HFFc6 (cell line): ENCODE data around the gene CTNND2. TPM values are rescaled to one million over a fixed set of nuclear protein-coding genes. Genes with fewer than 3 reads are reported as not detected.

Experiments used
- DNase-seq: peaks from one replicate; pipeline ENCODE4 v3.0.0-alpha.2; 2018
- H3K27ac Mint-ChIP-seq: 2 replicates; pipeline ENCODE4 v1.8.0; 2020; ENCODE audit warnings: mild to moderate bottlenecking, mixed read lengths
- H3K27me3 Mint-ChIP-seq: 2 replicates; pipeline ENCODE4 v1.8.0; 2021; ENCODE audit warnings: mild to moderate bottlenecking, moderate library complexity, mixed read lengths; ENCODE audit not compliant: insufficient read depth
- H3K36me3 Mint-ChIP-seq: 2 replicates; pipeline ENCODE4 v1.8.0; 2021; ENCODE audit warnings: low read depth, mixed read lengths
- H3K4me1 Mint-ChIP-seq: 2 replicates; pipeline ENCODE4 v1.8.0; 2020; ENCODE audit warnings: low read depth, mixed read lengths
- H3K4me3 Mint-ChIP-seq: 2 replicates; pipeline ENCODE4 v1.8.0; 2020; ENCODE audit warnings: mild to moderate bottlenecking, moderate library complexity, mixed read lengths
- H3K9me3 Mint-ChIP-seq: 2 replicates; pipeline ENCODE4 v1.8.0; 2020; ENCODE audit warnings: mild to moderate bottlenecking, mixed read lengths
- total RNA-seq, 6 experiments: library from RNA; stranded (reverse); fragmentation: NEBNext Ultra II Directional; extraction: Animal tissue kit (Norgen Biotek cat#: 25700); gene quantifications; 2 replicates in 1 of 6; 3 replicates in 5 of 6; pipeline ENCODE4 v1.2.3, GENCODE V29; 2021
- TF ChIP-seq, protein P1 (sequence below): fragments of 200-600 bp; sonication (generic); IDR thresholded peaks from 2 replicates; pipeline ENCODE4 v1.5.0; 2021; ENCODE audit warnings: antibody characterized with exemption, mild to moderate bottlenecking

CTNND2 gene
- total RNA-seq, 6 experiments from 2014 or later, result not detected

DNA sequence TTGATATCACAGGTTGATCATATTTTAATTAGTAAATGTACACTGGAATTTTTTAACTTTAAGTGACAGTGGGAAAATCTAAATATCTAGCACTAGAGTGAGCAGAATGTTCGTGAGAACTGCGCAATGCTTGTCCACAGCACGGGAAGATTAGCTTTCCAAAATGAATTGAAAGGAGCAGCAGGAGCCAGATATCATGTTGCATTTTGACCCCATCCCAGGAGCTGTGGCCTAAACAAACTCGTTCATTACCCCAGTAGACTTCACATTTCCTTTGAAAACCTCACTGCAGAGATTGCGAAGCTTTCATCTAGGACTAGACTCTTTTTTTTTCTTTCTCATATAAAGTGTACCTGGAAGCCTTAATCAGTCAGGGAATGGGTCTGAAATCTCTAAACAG, 525.8 kb downstream of the CTNND2 start:
- Mint-ChIP-seq H3K27me3 (peaks cover 2% of the 10 kb centered on the region), H3K4me3 (no peak overlapping the region), H3K36me3 (no peaks in the 10 kb centered on the region), H3K4me1 (no peaks in the 10 kb centered on the region), H3K27ac (no peak overlapping the region), H3K9me3 (peaks cover 17% of the 10 kb centered on the region)
- TF ChIP-seq, protein P1, sequence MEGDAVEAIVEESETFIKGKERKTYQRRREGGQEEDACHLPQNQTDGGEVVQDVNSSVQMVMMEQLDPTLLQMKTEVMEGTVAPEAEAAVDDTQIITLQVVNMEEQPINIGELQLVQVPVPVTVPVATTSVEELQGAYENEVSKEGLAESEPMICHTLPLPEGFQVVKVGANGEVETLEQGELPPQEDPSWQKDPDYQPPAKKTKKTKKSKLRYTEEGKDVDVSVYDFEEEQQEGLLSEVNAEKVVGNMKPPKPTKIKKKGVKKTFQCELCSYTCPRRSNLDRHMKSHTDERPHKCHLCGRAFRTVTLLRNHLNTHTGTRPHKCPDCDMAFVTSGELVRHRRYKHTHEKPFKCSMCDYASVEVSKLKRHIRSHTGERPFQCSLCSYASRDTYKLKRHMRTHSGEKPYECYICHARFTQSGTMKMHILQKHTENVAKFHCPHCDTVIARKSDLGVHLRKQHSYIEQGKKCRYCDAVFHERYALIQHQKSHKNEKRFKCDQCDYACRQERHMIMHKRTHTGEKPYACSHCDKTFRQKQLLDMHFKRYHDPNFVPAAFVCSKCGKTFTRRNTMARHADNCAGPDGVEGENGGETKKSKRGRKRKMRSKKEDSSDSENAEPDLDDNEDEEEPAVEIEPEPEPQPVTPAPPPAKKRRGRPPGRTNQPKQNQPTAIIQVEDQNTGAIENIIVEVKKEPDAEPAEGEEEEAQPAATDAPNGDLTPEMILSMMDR, result no peak
- DNase-seq, result no peak

DNA sequence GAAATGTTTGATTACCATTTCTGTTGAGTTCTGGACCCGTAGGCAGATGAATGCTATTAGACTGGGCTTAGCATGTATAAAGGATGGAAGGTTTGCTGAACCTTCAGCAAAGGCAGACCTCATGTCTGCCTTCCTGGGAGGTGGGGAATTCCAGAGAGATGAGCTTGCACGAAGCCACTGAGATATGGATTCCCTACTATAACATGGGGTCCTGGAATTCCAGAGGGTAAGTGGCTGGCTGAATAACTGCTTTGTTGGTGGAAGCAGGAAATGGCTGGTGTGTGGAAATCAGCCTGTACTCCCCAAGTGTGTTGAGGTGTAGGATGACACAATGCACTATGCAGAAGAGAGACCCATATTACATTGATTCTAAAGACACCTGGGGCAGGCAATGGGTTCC, 526.4 kb downstream of the CTNND2 start:
- Mint-ChIP-seq H3K4me1 (no peaks in the 10 kb centered on the region), H3K27me3 (peaks cover 2% of the 10 kb centered on the region), H3K36me3 (no peaks in the 10 kb centered on the region), H3K27ac (no peak overlapping the region), H3K9me3 (peaks cover 22% of the 10 kb centered on the region), H3K4me3 (no peak overlapping the region)
- TF ChIP-seq, protein P1, result no peak
- DNase-seq, result no peak

DNA sequence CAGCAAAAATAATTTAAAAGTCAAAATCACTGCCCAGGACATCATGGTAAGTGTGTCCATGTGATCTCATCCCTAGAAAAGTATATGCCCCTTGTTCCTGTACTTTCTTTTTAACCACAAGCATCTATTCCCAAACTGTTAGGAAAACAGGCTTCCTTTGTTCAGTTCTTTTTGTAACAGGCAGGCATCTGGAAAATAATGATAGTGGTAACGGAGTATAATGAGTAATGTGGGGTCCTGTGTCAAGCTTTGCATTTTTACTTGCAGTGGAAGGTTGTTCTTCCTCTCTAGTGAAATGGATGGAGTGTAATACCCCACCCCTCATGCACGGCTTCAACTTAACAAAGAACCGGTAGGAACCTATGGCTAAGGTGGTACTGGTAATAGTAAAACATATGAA, 532.1 kb downstream of the CTNND2 start:
- Mint-ChIP-seq H3K27ac (no peak overlapping the region), H3K36me3 (no peaks in the 10 kb centered on the region), H3K27me3 (no peaks in the 10 kb centered on the region; the same call in 1 of the 2 replicates), H3K4me3 (no peak overlapping the region), H3K9me3 (peaks cover 29% of the 10 kb centered on the region), H3K4me1 (no peaks in the 10 kb centered on the region)
- no peak for DNase-seq
- TF ChIP-seq, protein P1, result no peak

DNA sequence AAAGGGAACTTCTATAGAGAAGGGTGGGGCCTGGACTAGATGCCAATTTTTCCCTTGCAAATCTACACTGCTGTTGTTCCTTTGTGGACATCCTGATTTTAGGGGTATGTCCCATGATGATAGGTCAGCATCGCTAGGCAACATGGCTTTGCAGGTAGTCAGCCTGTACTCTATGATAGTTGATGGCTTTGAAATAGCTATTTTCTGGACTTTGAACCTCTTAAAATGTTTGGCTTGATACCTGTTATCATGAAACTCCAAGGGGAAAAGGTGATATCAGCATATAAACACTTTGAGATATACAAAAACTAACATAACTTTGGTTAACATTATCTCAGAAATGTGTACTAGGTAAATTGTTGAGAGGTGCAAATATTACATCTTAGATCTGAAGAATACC, 533.2 kb downstream of the CTNND2 start:
- no peaks in the 10 kb centered on the region; the same call in 1 of the 2 replicates for H3K27me3 Mint-ChIP-seq
- no peaks in the 10 kb centered on the region for H3K36me3 Mint-ChIP-seq
- no peak for DNase-seq
- peaks cover 29% of the 10 kb centered on the region for H3K9me3 Mint-ChIP-seq
- H3K27ac Mint-ChIP-seq, result no peak overlapping the region
- TF ChIP-seq, protein P1, result no peak
- no peaks in the 10 kb centered on the region for H3K4me1 Mint-ChIP-seq
- H3K4me3 Mint-ChIP-seq, result no peak overlapping the region

DNA sequence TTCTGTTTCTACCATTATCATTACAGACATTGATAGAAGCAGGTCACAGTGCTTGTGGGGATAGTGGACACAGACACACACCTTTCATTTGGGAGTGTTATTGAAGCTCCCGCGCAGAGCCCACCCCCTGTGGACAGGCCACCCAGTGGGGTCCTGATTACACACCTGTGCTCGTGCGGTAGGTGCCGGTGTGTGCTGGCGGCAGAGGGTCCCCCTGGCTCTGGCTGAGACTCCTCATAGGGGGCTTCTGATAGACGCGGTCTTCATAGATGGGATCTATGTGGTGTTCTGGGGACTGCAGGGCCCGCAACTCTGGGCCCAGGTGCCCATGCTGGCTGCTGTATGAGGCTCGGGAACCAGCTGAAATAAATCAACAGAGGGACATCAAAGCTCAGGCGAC, 539.7 kb downstream of the CTNND2 start:
- Mint-ChIP-seq H3K4me1 (no peaks in the 10 kb centered on the region), H3K4me3 (no peak overlapping the region)

More for the DNA sequence above, 539.7 kb downstream of the CTNND2 start:
- peaks cover 34% of the 10 kb centered on the region for H3K9me3 Mint-ChIP-seq
- H3K36me3 Mint-ChIP-seq, result no peaks in the 10 kb centered on the region
- no peak for DNase-seq
- H3K27me3 Mint-ChIP-seq, result peaks cover 3% of the 10 kb centered on the region
- TF ChIP-seq, protein P1, result no peak
- no peak overlapping the region for H3K27ac Mint-ChIP-seq
